K562 (cell line): ENCODE measurements around the gene PEX7. TPM values are rescaled to one million over a fixed set of nuclear protein-coding genes. Genes with fewer than 3 reads are reported as not detected.

Experiments used
- AFF4 ChIP-seq: sonication (generic); formaldehyde crosslinking; IDR thresholded peaks from 2 replicates; pipeline ENCODE4 v1.8.0; 2023; ENCODE audit warnings: mild to moderate bottlenecking, missing genetic modification reagents
- DEAF1 ChIP-seq: fragments of 450-650 bp; formaldehyde crosslinking; IDR thresholded peaks from 2 replicates; pipeline ENCODE4 v1.4.0; 2020; ENCODE audit warnings: mild to moderate bottlenecking, moderate library complexity
- HMBOX1 ChIP-seq: sonication (generic); IDR thresholded peaks from 2 replicates; pipeline ENCODE4 v1.6.1; 2016
- L3MBTL2 ChIP-seq: fragments of 450-650 bp; IDR thresholded peaks from 2 replicates; pipeline ENCODE4 v1.6.1; 2016; ENCODE audit warnings: mild to moderate bottlenecking, moderate library complexity
- SMAD3 ChIP-seq: fragments of 450-650 bp; formaldehyde crosslinking; conservative IDR thresholded peaks from 2 replicates; pipeline ENCODE4 v1.4.0; 2020; ENCODE audit warnings: mild to moderate bottlenecking
- THRA ChIP-seq: fragments of 450-650 bp; IDR thresholded peaks from 2 replicates; pipeline ENCODE4 v1.6.1; 2017; ENCODE audit warnings: mild to moderate bottlenecking, moderate library complexity
- TRIM28 ChIP-seq: fragments of 450-650 bp; IDR thresholded peaks from 2 replicates; pipeline ENCODE4 v1.6.1; 2017
- ZNF165 ChIP-seq: fragments of 250-450 bp; sonication (Bioruptor Pico); IDR thresholded peaks from 2 replicates; pipeline ENCODE4 v1.4.0; 2020; ENCODE audit warnings: borderline replicate concordance
- ZNF253 ChIP-seq: fragments of 250-450 bp; sonication (Bioruptor Pico); conservative IDR thresholded peaks from 2 replicates; pipeline ENCODE4 v1.6.1; 2021; ENCODE audit warnings: mild to moderate bottlenecking
- polyA plus RNA-seq, 8 experiments: library from polyadenylated mRNA; depleted of rRNA in 4 of 8; stranded (reverse) in 5 of 8; unstranded in 3 of 8; fragments of >200 nt; fragmentation: Nextera tagmentation in 2 of 8; fragmentation: Illumina TruSeq in 1 of 8; extraction: Ambion mirVana in 2 of 8; extraction: Trizol in 1 of 8; gene quantifications; 2 replicates each; pipeline versions ENCODE4 v1.2.1 to v1.2.3, GENCODE V29; 2011 to 2014; ENCODE audit warnings: inconsistent platforms in 1 of 8, missing spikeins in 1 of 8
- total RNA-seq, 7 experiments: library from RNA; depleted of rRNA in 6 of 7; stranded (reverse); fragments of >200 nt in 6 of 7; fragmentation: Illumina TruSeq in 2 of 7; extraction: Trizol in 2 of 7; gene quantifications; 2 replicates each; pipeline versions ENCODE4 v1.2.1 to v1.2.3, GENCODE V29; 2011 to 2021; ENCODE audit warnings: low replicate concordance in 1 of 7

Gene PEX7
- total and polyA plus RNA-seq, 9 of the 15 experiments (the other 6 are each of a cell fraction or from before 2014, with no cell fraction given), result 1.6 to 12.9 (median 9.1) TPM

- TF ChIP-seq DEAF1 (CRISPR knock-in tag), result no peak
- TF ChIP-seq SMAD3 (CRISPR knock-in tag), result 0 out of 2 replicates have a peak, but pooled peaks have one; percentile 49
- TF ChIP-seq ZNF253 (CRISPR knock-in tag), result no peak
- TF ChIP-seq TRIM28, result no peak
- TF ChIP-seq HMBOX1, result peak; percentile 58; the same call in 1 of the 2 replicates
- no peak for TF ChIP-seq THRA
- TF ChIP-seq L3MBTL2, result peak; percentile 40; the same call in 1 of the 2 replicates
- TF ChIP-seq ZNF165, result 0 out of 2 replicates have a peak, but pooled peaks have one; percentile 65
- TF ChIP-seq AFF4 (CRISPR knock-in tag), result no peak
Measured at GRCh38 chr6:136784910-136785746, 37.3 kb upstream of the PEX7 start (continued).
